ENCODE results near the gene COLGALT1.
"Not testable (repeated sequence)": the region's sequence is repeated elsewhere in the genome, so short reads cannot be mapped to it uniquely, and the experiment has no call there.

COLGALT1 gene

GRCh38 chr19:17562561-17562960 is 7.1 kb downstream of the COLGALT1 start:
- H3K27ac ChIP-seq, result no peak overlapping the region
- no peak for TF ChIP-seq CTCF (conservative IDR thresholded peaks at IDR 0.05)

GRCh38 chr19:17564781-17565180 is 9.3 kb downstream of the COLGALT1 start:
- H3K27ac ChIP-seq, result no peak overlapping the region
- TF ChIP-seq CTCF (conservative IDR thresholded peaks at IDR 0.05), result no peak

- no peak for TF ChIP-seq CTCF (conservative IDR thresholded peaks at IDR 0.05)
- no peak overlapping the region for H3K27ac ChIP-seq
These were observed 10.2 kb downstream of the COLGALT1 start for GRCh38 chr19:17565611-17566010.

- no peak for TF ChIP-seq CTCF (conservative IDR thresholded peaks at IDR 0.05)
- no peak overlapping the region for H3K27ac ChIP-seq
These were observed 12.5 kb downstream of the COLGALT1 start for GRCh38 chr19:17567940-17568339.

GRCh38 chr19:17570291-17570690 is 14.8 kb downstream of the COLGALT1 start:
- H3K27ac ChIP-seq, result not testable (repeated sequence)

GRCh38 chr19:17570791-17571190 is 15.3 kb downstream of the COLGALT1 start:
- no peak for TF ChIP-seq CTCF (conservative IDR thresholded peaks at IDR 0.05)
- H3K27ac ChIP-seq, result no peak overlapping the region

- TF ChIP-seq CTCF (conservative IDR thresholded peaks at IDR 0.05), result no peak
These were observed 17.2 kb downstream of the COLGALT1 start for GRCh38 chr19:17572638-17573037.

GRCh38 chr19:17575871-17576757 is 20.7 kb downstream of the COLGALT1 start:
- TF ChIP-seq CTCF (conservative IDR thresholded peaks at IDR 0.05), result no peak
- no peak overlapping the region for H3K27ac ChIP-seq

More at GRCh38 chr19:17572638-17573037, 17.2 kb downstream of the COLGALT1 start:
- no peak overlapping the region for H3K27ac ChIP-seq

Data from VCaP (cell line).